Measurements from ENCODE around the gene GP9.
"Not testable (repeated sequence)": the region's sequence is repeated elsewhere in the genome, so short reads cannot be mapped to it uniquely, and the experiment has no call there.

The GP9 gene

GRCh38 chr3:129111076-129111780 lies 50.6 kb downstream of the GP9 start:
- not testable (repeated sequence) for DNase-seq (ENCODE audit: low read depth)
